OCI-LY3 (cell line): ENCODE data around the gene ABL1.

Experiments
- H2AFZ ChIP-seq: fragments of 200-600, 300-600 bp; shearing (Covaris generic); 2 replicates; pipeline ENCODE4 v1.6.0; 2014; ENCODE audit warnings: antibody characterized with exemption, low read depth, low read length
- H3K27ac ChIP-seq: fragments of 200-600, 300-600 bp; sonication (generic); 2 replicates; pipeline ENCODE4 v1.5.1; 2014; ENCODE audit warnings: mild to moderate bottlenecking, low read length, moderate library complexity, mixed read lengths
- H3K27me3 ChIP-seq: fragments of 200-600, 300-600 bp; sonication (generic); 2 replicates; pipeline ENCODE4 v1.6.1; 2014; ENCODE audit warnings: low read depth, low read length, mixed read lengths
- H3K36me3 ChIP-seq: fragments of 200-600, 300-600 bp; sonication (generic); replicated peaks from 2 replicates; pipeline ENCODE3; 2014; ENCODE audit warnings: low read depth, low read length, mixed read lengths
- H3K4me1 ChIP-seq: fragments of 300-600, 200-600 bp; sonication (generic); 2 replicates; pipeline ENCODE4 v1.6.1; 2014; ENCODE audit warnings: low read length, mixed read lengths
- H3K4me2 ChIP-seq: fragments of 200-600, 300-600 bp; sonication (generic); 2 replicates; pipeline ENCODE4 v1.6.1; 2014; ENCODE audit warnings: low read length, mixed read lengths
- H3K4me3 ChIP-seq: fragments of 300-600, 200-600 bp; sonication (generic); 2 replicates; pipeline ENCODE4 v1.5.1; 2014; ENCODE audit warnings: antibody characterized with exemption, mild to moderate bottlenecking, low read length, moderate library complexity
- H3K79me2 ChIP-seq: fragments of 300-600, 200-600 bp; shearing (Covaris generic); 2 replicates; pipeline ENCODE4 v1.6.1; 2014; ENCODE audit warnings: mild to moderate bottlenecking, low read length, mixed read lengths
- H3K9ac ChIP-seq: fragments of 300-600, 200-600 bp; shearing (Covaris generic); 2 replicates; pipeline ENCODE4 v1.6.0; 2014; ENCODE audit warnings: mild to moderate bottlenecking, low read length, moderate library complexity
- H3K9me3 ChIP-seq: fragments of 200-600, 300-600 bp; shearing (Covaris generic); 2 replicates; pipeline ENCODE4 v1.6.1; 2014; ENCODE audit warnings: low read length, mixed read lengths; ENCODE audit not compliant: insufficient read depth
- H4K20me1 ChIP-seq: fragments of 200-600, 300-600 bp; sonication (generic); 2 replicates; pipeline ENCODE4 v1.6.1; 2016; ENCODE audit warnings: low read length, mixed read lengths; ENCODE audit not compliant: insufficient read depth
- EZH2phosphoT487 ChIP-seq: fragments of 200-600 bp; shearing (Covaris generic); IDR thresholded peaks from 2 replicates; pipeline ENCODE4 v1.6.1; 2018; ENCODE audit warnings: antibody characterized with exemption, mixed run types, low read depth
- TF ChIP-seq, protein P1 (sequence below): fragments of 200-600, 300-600 bp; sonication (generic); IDR thresholded peaks from 2 replicates; pipeline ENCODE4 v1.5.1; 2014; ENCODE audit warnings: antibody characterized with exemption, low read length, low read depth

Gene ABL1

DNA sequence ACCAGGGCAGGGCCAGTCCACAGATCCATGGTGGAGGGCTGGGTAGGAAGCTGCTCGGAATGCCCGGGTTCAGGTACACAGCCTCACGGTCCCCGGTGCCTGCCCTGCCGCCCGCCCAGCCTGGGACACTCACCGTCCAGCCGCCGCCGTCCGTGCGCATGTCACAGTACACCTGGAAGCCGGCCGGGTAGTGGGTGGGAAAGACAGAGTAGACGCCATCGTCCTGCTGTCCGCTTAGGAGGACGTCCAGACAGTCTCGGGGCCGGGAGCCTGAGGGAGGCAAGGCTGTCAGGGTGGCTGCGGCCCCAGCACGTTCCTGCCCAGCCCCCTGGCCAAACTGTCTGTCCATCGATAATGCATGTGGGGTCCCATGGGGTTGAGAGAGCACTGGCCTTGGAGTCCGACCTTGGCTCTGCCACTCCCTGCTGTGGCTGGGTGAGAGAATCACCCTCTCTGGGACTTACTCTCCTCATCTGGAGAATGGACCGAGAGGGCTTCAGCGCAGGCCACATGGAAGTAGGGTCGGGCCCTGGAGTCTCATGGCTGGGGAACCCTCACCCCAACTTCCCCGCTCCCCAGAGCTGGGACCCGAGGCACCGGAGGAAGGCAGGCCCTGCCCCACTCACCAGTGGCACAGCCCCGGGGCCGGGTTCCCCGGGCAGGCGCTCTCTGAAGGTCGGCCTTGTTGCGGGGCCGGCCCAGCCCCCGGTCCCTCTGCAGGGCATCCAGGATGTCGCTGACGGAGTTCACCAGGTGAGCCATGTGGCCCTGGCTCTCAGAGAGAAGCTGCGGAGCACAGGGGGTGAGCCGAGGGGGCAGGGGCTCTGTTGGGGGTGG is 88.8 kb downstream of the ABL1 start:
- Histone ChIP-seq H3K4me1 (peaks cover 36% of the 10 kb centered on the region), H3K9me3 (no peaks in the 10 kb centered on the region), H3K27me3 (peaks cover 43% of the 10 kb centered on the region), H4K20me1 (no peaks in the 10 kb centered on the region), H2AFZ (no peak overlapping the region), H3K4me2 (no peak overlapping the region), H3K27ac (no peak overlapping the region), H3K36me3 (no peaks in the 10 kb centered on the region), H3K79me2 (no peaks in the 10 kb centered on the region), H3K9ac (no peak overlapping the region), H3K4me3 (no peak overlapping the region)
- TF ChIP-seq, protein P1, sequence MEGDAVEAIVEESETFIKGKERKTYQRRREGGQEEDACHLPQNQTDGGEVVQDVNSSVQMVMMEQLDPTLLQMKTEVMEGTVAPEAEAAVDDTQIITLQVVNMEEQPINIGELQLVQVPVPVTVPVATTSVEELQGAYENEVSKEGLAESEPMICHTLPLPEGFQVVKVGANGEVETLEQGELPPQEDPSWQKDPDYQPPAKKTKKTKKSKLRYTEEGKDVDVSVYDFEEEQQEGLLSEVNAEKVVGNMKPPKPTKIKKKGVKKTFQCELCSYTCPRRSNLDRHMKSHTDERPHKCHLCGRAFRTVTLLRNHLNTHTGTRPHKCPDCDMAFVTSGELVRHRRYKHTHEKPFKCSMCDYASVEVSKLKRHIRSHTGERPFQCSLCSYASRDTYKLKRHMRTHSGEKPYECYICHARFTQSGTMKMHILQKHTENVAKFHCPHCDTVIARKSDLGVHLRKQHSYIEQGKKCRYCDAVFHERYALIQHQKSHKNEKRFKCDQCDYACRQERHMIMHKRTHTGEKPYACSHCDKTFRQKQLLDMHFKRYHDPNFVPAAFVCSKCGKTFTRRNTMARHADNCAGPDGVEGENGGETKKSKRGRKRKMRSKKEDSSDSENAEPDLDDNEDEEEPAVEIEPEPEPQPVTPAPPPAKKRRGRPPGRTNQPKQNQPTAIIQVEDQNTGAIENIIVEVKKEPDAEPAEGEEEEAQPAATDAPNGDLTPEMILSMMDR: no peak

DNA sequence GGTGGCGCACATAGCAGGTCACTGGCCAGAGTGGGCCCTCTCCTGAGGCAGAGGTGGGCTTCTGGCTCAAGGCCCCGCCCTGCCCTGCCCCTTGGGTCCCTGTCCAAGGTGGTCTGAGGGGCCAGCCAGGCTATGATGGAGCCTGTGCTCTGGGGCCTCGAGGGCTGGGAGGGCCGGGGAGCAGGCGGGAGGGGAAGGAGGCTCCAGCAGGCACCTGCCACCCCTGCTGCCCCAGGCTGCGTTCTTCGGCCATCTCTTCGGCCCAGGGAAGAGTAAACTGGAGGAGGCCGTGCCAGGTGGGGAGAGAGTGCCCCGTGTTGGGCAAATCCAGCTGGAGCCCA is 89.4 kb downstream of the ABL1 start:
- no peak overlapping the region for H3K4me2 ChIP-seq

DNA sequence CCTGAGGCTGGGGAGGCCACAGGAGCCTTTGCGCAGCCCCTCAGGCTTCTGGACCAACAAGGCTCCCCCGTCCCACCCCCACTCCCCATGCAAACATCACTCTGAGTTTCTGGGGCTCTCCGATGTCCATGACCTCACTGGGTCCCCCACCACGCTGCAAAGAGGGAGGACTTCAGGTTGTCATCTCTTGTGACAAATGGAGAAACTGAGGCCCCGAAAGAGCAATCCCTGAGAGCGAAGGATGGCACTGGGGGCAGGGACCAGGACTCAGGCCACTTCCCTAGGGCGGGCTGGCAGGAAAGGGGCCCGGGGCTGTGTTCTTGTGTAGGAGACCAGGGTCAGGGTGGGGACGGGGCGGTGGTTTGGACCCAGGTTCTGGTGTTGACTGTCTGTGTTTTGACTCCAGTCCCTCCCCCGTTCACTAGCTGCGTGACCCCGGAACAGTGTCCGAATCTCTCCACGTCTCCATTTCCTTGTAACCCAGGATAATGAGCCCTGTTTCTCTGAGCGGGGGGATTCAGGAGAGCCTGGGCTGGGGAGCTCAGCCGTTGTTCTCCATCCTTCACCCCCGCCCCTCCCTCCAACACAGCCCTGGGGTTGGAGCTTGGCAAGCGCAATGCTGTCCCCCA is 90.1 kb downstream of the ABL1 start:
- H3K9ac ChIP-seq: no peak overlapping the region
- no peaks in the 10 kb centered on the region for H3K36me3 ChIP-seq
- H3K4me1 ChIP-seq: peaks cover 48% of the 10 kb centered on the region
- H2AFZ ChIP-seq: no peak overlapping the region
- peak overlapping the region; percentile 86 for H3K4me2 ChIP-seq
- H3K9me3 ChIP-seq: no peaks in the 10 kb centered on the region
- H3K27me3 ChIP-seq: peaks cover 43% of the 10 kb centered on the region
- no peaks in the 10 kb centered on the region for H3K79me2 ChIP-seq
- H3K27ac ChIP-seq: no peak overlapping the region
- no peaks in the 10 kb centered on the region for H4K20me1 ChIP-seq
- peak overlapping the region; percentile 67 for H3K4me3 ChIP-seq
- TF ChIP-seq, protein P1: no peak
- no peak for TF ChIP-seq EZH2phosphoT487

More for the DNA sequence above, 89.4 kb downstream of the ABL1 start:
- Histone ChIP-seq H2AFZ (no peak overlapping the region), H3K27ac (no peak overlapping the region), H3K9me3 (no peaks in the 10 kb centered on the region), H3K27me3 (peaks cover 43% of the 10 kb centered on the region), H3K79me2 (no peaks in the 10 kb centered on the region), H3K4me3 (no peak overlapping the region), H3K36me3 (no peaks in the 10 kb centered on the region), H4K20me1 (no peaks in the 10 kb centered on the region), H3K9ac (no peak overlapping the region), H3K4me1 (peaks cover 41% of the 10 kb centered on the region)
- TF ChIP-seq EZH2phosphoT487: no peak
- TF ChIP-seq, protein P1: no peak

DNA sequence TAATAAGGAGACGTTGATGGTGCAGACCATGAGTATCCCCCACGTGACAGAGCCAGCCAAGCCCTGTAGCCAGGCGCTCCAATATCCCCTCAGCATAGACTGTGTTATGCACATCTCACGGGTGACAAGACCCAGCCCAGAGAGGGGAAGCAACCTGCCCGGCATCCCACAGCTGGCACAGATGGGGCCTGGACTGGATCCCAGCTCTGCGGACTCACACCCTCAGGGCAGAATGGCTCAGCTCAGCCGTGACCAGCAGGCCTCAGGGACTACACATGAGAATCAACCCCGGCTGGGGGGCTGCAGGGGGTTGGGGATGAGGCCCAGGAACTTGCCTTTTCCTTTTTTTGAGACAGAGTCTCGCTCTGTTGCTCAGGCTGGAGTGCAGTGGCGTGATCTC is 92.3 kb downstream of the ABL1 start:
- no peak for TF ChIP-seq EZH2phosphoT487
- TF ChIP-seq, protein P1: no peak
- Histone ChIP-seq H3K4me2 (peak overlapping the region; percentile 86), H3K36me3 (no peaks in the 10 kb centered on the region), H3K4me3 (peak overlapping the region; percentile 56), H3K9me3 (no peaks in the 10 kb centered on the region), H3K79me2 (no peaks in the 10 kb centered on the region), H2AFZ (no peak overlapping the region), H3K9ac (peak overlapping the region; percentile 48; the same call in 1 of the 2 replicates), H3K4me1 (peaks cover 69% of the 10 kb centered on the region), H3K27ac (peak overlapping the region; percentile 76), H4K20me1 (no peaks in the 10 kb centered on the region), H3K27me3 (peaks cover 24% of the 10 kb centered on the region)
